SHP77 (cell line): Measurements from ENCODE around the gene DNMT3B.
A peak's percentile ranks its signal among the peaks of the same experiment; 100 is the strongest.
"Not testable (repeated sequence)": the region's sequence is repeated elsewhere in the genome, so short reads cannot be mapped to it uniquely, and the experiment has no call there.

Source experiments
- DNase-seq, 2 experiments: peaks; one replicate each; lab custom pipeline; 2025; lab: John Stamatoyannopoulos, UW

Gene DNMT3B

DNA sequence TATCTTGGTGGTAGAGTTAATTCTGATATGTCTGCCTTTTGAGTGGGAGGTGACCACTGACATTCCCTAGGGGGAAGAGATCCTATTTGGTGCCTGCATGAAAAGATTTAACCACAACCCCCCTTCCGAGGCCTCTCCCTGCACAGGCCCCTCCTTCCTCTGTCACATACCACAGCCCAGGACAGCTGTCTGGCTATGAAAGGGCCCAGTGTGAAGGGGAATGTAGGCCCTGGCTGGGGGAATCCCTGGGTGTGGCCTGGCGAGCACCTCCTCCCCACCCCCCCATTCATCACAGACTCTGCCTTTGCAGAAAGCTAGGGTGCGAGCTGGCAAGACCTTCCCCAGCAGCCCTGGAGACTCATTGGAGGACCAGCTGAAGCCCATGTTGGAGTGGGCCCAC, 30.1 kb downstream of the DNMT3B start:
- DNase-seq: no peak

GRCh38 chr20:32792731-32793458, 30.7 kb downstream of the DNMT3B start:
- DNase-seq: no peak

GRCh38 chr20:32796383-32796948, 34.3 kb downstream of the DNMT3B start:
- no peak for DNase-seq

GRCh38 chr20:32796981-32797451, 34.8 kb downstream of the DNMT3B start:
- no peak for DNase-seq

DNA sequence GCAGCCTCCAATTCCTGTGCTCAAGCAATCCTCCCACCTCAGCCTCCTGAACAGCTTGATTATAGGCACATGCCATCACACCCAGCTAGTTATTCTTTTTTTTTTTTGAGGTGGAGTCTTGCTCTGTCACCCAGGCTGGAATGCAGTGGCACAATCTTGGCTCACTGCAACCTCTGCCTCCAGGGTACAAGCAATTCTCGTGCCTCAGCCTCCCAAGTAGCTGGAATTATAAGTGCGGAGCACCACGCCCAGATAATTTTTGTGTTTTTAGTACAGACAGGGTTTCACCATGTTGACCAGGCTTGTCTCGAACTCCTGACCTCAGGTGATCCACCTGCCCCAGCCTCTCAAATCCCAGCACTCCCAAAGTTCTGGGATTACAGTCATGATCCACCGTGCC, 35.4 kb downstream of the DNMT3B start:
- not testable (repeated sequence) for DNase-seq

- DNase-seq: no peak
Measured at GRCh38 chr20:32798046-32798981, 36.1 kb downstream of the DNMT3B start.

DNA sequence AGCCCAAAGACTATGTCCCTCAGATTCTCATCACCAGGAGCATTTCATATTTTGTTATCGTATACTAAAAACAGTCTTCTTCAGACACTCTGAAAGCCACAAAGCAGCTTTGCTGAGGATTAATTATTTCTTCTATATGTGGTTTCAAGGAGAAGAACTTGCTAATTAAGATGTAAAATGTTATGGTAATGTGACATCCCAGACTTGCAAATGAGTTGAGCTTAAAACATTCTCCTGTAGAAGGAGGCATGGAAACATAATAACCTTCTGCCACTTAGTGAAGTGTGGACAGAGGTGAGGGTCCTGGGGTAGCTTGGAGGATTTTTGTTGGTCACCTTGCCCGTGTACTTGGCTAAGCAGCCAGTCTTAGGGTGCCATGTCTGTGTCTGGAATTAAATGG, 40.9 kb downstream of the DNMT3B start:
- no peak for DNase-seq

- DNase-seq: no peak
Measured at GRCh38 chr20:32804022-32804715, 42.0 kb downstream of the DNMT3B start.

GRCh38 chr20:32804817-32805216, 42.6 kb downstream of the DNMT3B start:
- DNase-seq: no peak

GRCh38 chr20:32805721-32806120, 43.5 kb downstream of the DNMT3B start:
- no peak for DNase-seq

DNA sequence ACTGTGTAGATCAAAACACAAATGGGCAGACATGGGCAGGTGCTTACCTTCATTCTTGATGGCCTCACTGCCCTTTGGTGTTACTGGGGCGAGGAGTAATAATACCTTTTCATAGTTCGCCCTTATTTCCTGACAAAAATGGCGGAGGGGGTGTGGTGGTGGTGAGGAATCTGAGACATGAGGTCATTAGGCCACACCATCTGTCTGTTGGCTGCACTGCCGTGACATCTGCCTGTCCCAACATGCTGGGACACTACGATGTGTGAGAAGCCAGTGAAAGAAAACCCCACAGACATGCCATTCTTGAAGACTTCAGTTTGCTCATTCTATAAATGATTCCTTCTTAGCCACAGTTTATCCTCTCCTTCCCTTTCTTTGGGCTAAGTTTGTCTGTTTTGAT, 44.2 kb downstream of the DNMT3B start:
- no peak for DNase-seq

DNA sequence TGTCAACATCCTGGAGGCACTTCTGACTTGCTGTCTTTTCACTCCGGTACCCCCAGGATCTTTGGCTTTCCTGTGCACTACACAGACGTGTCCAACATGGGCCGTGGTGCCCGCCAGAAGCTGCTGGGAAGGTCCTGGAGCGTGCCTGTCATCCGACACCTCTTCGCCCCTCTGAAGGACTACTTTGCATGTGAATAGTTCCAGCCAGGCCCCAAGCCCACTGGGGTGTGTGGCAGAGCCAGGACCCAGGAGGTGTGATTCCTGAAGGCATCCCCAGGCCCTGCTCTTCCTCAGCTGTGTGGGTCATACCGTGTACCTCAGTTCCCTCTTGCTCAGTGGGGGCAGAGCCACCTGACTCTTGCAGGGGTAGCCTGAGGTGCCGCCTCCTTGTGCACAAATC, 45.5 kb downstream of the DNMT3B start:
- no peak for DNase-seq

DNA sequence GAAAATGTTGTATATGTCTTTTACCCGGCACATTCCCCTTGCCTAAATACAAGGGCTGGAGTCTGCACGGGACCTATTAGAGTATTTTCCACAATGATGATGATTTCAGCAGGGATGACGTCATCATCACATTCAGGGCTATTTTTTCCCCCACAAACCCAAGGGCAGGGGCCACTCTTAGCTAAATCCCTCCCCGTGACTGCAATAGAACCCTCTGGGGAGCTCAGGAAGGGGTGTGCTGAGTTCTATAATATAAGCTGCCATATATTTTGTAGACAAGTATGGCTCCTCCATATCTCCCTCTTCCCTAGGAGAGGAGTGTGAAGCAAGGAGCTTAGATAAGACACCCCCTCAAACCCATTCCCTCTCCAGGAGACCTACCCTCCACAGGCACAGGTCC, 46.3 kb downstream of the DNMT3B start:
- no peak for DNase-seq

DNA sequence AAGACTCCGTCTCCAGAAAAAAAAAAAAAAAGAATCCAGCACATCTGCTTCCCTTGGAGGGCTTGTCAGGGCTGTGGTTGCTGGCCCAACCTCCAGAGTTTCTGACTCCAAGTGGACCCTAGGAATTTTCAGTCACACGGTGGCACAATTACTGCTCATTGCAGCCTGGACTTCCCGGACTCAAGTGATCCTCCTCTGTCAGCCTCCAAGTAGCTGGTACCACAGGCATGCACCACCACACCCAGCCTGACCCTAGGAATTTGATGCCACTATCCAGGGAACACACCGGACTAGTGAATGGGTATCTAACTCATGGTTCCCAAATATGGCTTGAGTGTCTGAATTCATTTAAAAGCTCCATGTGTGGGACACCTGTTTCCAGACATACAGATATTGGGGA, 47.7 kb downstream of the DNMT3B start:
- no peak for DNase-seq

GRCh38 chr20:32810941-32811340, 48.8 kb downstream of the DNMT3B start:
- DNase-seq: no peak

- no peak for DNase-seq
Measured at GRCh38 chr20:32811886-32812285, 49.7 kb downstream of the DNMT3B start.

DNA sequence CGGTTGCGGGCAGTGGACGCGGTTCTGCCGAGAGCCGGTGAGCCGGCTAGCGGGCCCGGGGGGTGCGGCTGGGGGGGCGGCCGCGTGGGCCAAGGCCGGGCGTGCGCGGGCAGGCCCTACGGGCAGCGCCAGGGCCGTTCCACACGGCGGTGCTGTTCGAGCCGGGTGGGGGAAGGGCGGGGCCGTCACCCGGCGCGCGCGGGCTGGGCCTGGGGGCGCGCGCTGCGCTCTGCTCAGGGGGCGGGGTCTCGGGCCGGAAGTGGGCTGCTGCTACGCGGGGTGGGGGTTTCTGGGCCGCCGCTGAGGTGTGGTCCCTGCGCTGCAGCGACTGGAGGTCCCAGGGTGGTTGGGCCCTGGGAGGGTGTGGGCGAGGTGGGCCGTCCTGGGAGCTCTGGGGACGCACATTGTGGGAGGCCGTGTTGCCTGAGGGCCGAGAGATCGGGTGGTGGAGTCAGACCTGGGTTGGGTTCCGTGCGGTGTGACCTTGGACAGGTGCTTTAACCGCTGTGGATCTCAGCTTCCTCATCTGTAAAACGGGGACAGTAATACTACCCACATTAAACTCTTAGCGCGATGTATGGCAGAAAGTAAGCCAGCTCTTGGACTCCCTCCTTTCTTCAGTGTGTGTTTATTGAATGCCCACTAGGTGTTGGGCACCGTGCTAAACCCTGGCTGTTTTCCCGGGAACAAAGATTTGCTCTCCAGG, 58.0 kb downstream of the DNMT3B start:
- DNase-seq: peak; percentile 58 to 59

DNA sequence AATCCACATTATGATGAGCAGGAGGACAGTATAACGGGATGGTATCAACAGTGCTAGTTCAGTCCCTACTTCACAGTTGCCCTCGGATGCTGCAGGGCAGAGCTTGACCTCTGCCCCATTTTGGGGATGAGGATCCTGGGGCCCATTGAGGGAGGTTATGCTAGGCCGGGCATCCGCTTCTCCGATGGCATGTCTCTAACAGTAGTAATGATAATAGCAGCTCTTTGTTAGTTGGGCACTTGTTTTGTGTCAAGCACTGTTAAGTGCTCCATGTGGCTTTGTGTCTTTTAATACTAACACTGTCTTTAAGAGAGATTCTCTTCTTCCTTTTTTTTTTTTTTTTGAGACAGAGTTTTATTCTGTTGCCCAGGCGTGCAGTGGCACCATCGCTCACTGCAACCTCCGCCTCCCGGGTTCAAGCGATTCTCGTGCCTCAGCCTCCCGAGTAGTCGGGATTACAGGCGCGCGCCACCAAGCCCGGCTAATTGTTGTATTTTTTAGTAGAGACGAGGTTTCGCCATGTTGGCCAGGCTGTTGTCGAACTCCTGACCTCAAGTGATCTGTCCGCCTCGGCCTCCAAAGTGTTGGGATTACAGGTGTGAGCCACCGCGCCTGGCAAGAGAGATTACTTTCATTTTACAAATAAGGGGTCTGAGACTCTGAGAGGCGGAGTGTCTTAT, 58.7 kb downstream of the DNMT3B start:
- DNase-seq: no peak

DNA sequence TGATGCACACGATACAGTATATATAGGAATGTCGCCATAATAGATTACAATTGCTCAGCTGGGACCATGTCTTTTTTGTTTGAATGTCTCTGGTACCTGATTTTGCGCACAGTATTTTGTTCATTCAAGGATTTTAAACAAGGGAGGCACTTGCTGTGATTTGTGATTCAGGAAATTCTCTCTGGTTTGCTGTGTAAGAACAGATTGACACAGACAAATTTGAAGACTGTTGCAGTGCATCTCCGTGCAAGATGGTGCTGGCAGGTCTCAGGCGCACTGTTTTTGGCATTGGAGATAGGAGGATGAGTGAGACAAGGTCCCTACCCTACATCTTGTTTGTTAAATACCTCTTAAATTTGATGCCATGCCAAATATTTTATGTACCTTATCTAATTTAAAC, 60.0 kb downstream of the DNMT3B start:
- DNase-seq: no peak

DNA sequence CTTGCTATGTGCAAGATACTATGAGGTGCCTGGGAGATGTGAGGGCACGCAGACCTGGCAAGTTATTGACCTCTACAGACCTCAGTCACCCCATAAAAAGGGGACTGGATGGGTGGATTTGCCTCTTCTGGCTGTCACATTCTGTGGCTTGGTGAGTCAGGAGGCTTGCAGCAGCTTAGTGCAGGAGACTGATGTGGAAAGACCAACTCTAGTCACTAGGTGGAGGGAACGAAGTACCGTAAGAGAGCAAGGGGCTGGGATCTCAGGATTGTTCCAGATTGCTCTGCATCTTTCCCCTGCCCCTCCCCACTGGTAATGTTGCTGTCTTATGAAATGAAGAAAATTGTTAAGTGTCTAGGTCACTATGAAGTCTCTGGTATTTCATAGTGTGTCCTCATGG, 60.9 kb downstream of the DNMT3B start:
- no peak for DNase-seq
